Trophoblast cell (in vitro differentiated cells and primary cell): ENCODE measurements around the gene TNNT2.

Experiments
- DNase-seq, 2 donors: peaks; one replicate each; pipeline ENCODE4 v3.0.0-alpha.2; 2016
- H2AFZ ChIP-seq: 2 replicates; pipeline ENCODE4 v1.6.1; 2013; ENCODE audit warnings: low read length, moderate library complexity, mild to moderate bottlenecking; ENCODE audit not compliant: insufficient read depth, poor library complexity
- H2AK5ac ChIP-seq: 2 replicates; pipeline ENCODE4 v1.6.1; 2013; ENCODE audit warnings: mild to moderate bottlenecking, low read length
- H2BK120ac ChIP-seq: 2 replicates; pipeline ENCODE4 v1.6.1; 2013; ENCODE audit warnings: low read length, mild to moderate bottlenecking, moderate library complexity; ENCODE audit not compliant: insufficient read depth, poor library complexity
- H2BK12ac ChIP-seq: 2 replicates; pipeline ENCODE4 v1.6.1; 2013; ENCODE audit warnings: mild to moderate bottlenecking, low read length, moderate library complexity
- H2BK5ac ChIP-seq: 2 replicates; pipeline ENCODE4 v1.6.1; 2013; ENCODE audit warnings: low read length, low read depth, moderate library complexity, mild to moderate bottlenecking; ENCODE audit not compliant: poor library complexity
- H3K14ac ChIP-seq: 2 replicates; pipeline ENCODE4 v1.6.1; 2013; ENCODE audit warnings: mild to moderate bottlenecking, low read length
- H3K18ac ChIP-seq: 2 replicates; pipeline ENCODE4 v1.6.1; 2013; ENCODE audit warnings: mild to moderate bottlenecking, low read length
- H3K23ac ChIP-seq: 2 replicates; pipeline ENCODE4 v1.6.1; 2013; ENCODE audit warnings: low read length
- H3K27ac ChIP-seq: 2 replicates; pipeline ENCODE4 v1.5.1; 2013; ENCODE audit warnings: low read depth, mild to moderate bottlenecking, inconsistent platforms, low read length, moderate library complexity
- H3K27me3 ChIP-seq: 2 replicates; pipeline ENCODE4 v1.6.1; 2013; ENCODE audit warnings: inconsistent platforms, mild to moderate bottlenecking, low read length, moderate library complexity; ENCODE audit not compliant: insufficient read depth
- H3K36me3 ChIP-seq, 2 experiments: 1 replicate in 1 of 2; 2 replicates in 1 of 2; pipeline ENCODE4 v1.6.1; 2013; ENCODE audit warnings: low read length in 2 of 2, mild to moderate bottlenecking in 2 of 2, moderate library complexity in 1 of 2; ENCODE audit not compliant: insufficient read depth in 2 of 2, control insufficient read depth in 1 of 2
- H3K4ac ChIP-seq: 2 replicates; pipeline ENCODE4 v1.6.1; 2013; ENCODE audit warnings: low read depth, mild to moderate bottlenecking, low read length, moderate library complexity
- H3K4me1 ChIP-seq, 2 experiments: 1 replicate in 1 of 2; 2 replicates in 1 of 2; pipeline ENCODE4 v1.6.1; 2013; ENCODE audit warnings: low read length in 2 of 2, mild to moderate bottlenecking in 2 of 2, moderate library complexity in 1 of 2; ENCODE audit not compliant: insufficient read depth in 2 of 2, control insufficient read depth in 1 of 2
- H3K4me2 ChIP-seq: 2 replicates; pipeline ENCODE4 v1.6.1; 2013; ENCODE audit warnings: inconsistent platforms, mild to moderate bottlenecking, low read length, moderate library complexity
- H3K4me3 ChIP-seq: 2 replicates; pipeline ENCODE4 v1.5.1; 2013; ENCODE audit warnings: mild to moderate bottlenecking, low read depth, low read length, inconsistent platforms
- H3K79me1 ChIP-seq: one replicate; pipeline ENCODE4 v1.6.1; 2013; ENCODE audit warnings: low read length
- H3K79me2 ChIP-seq: 2 replicates; pipeline ENCODE4 v1.6.1; 2013; ENCODE audit warnings: low read length, mild to moderate bottlenecking; ENCODE audit not compliant: control insufficient read depth, insufficient read depth, poor library complexity
- H3K9ac ChIP-seq: 2 replicates; pipeline ENCODE4 v1.6.1; 2013; ENCODE audit warnings: mild to moderate bottlenecking, low read length
- H3K9me3 ChIP-seq: 2 replicates; pipeline ENCODE4 v1.6.1; 2013; ENCODE audit warnings: low read depth, mild to moderate bottlenecking, control low read depth, inconsistent platforms, low read length; ENCODE audit not compliant: insufficient read depth
- H4K12ac ChIP-seq: 2 replicates; pipeline ENCODE4 v1.6.1; 2013; ENCODE audit warnings: low read depth, mild to moderate bottlenecking, low read length, moderate library complexity
- H4K8ac ChIP-seq: 2 replicates; pipeline ENCODE4 v1.6.1; 2013; ENCODE audit warnings: low read depth, mild to moderate bottlenecking, low read length, moderate library complexity
- H4K91ac ChIP-seq: one replicate; pipeline ENCODE4 v1.6.1; 2013; ENCODE audit warnings: low read depth, mild to moderate bottlenecking, low read length, moderate library complexity
- WGBS: extraction: QIAGEN DNeasy Blood & Tissue Kit; methylation state at CpG from one replicate; pipeline ENCODE4 v1.1.7; 2013; ENCODE audit warnings: missing lambda C conversion rate; ENCODE audit not compliant: insufficient read length, insufficient coverage; ENCODE audit errors: extremely low coverage; 5-methylcytosine and 5-hydroxymethylcytosine counted together

Gene TNNT2

DNA sequence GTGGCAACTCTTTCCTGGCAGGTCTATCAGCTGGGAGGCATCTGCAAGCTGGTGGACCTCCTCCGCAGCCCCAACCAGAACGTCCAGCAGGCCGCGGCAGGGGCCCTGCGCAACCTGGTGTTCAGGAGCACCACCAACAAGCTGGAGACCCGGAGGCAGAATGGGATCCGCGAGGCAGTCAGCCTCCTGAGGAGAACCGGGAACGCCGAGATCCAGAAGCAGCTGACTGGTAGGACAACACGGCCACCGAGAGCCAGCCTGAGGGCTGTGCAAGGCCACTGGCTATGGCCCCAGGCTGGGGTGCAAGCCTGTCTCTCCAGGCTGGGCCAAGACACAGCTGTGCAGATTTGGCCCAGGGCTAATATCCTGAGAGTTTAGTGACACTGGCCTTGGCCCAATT is 59.9 kb downstream of the TNNT2 start:
- Histone ChIP-seq H4K8ac (no peak overlapping the region), H3K4me2 (no peak overlapping the region), H2BK120ac (no peak overlapping the region), H3K36me3 (no peaks in the 10 kb centered on the region), H3K4me3 (no peak overlapping the region), H3K4me1 (no peaks in the 10 kb centered on the region), H3K9me3 (peaks cover 2% of the 10 kb centered on the region), H4K91ac (no peak overlapping the region), H3K27me3 (no peaks in the 10 kb centered on the region), H3K23ac (no peak overlapping the region), H2AFZ (no peak overlapping the region), H3K18ac (no peak overlapping the region), H2BK5ac (no peak overlapping the region), H2AK5ac (no peak overlapping the region), H3K4ac (no peak overlapping the region), H3K14ac (no peak overlapping the region), H3K27ac (no peak overlapping the region), H2BK12ac (no peak overlapping the region), H4K12ac (no peak overlapping the region), H3K79me1 (no peaks in the 10 kb centered on the region), H3K79me2 (no peaks in the 10 kb centered on the region), H3K9ac (no peak overlapping the region)
- no peak for DNase-seq
- WGBS = no CpG with 5 or more reads among the region's 13 CpGs

DNA sequence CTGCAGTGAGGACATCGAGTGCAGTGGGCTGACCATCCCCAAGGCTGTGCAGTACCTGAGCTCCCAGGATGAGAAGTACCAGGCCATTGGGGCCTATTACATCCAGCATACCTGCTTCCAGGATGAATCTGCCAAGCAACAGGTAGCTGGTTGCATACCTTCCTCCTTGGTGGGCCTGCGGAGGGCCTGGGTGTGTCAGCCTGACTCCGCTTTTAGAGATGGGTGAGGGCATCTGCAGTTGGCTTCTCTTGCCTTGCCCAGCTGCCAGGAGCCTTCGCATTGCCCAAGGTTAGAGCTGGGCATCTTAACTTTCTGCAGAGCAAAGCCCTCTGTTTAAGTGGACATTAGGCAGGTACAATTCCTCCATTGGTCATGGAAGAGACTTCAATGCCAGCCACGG is 60.9 kb downstream of the TNNT2 start:
- H3K36me3 ChIP-seq = no peaks in the 10 kb centered on the region
- no peak overlapping the region for H3K4me2 ChIP-seq
- H3K9me3 ChIP-seq = peaks cover 2% of the 10 kb centered on the region
- H3K4me3 ChIP-seq = no peak overlapping the region
- no peak overlapping the region for H3K4ac ChIP-seq
- H3K4me1 ChIP-seq = no peaks in the 10 kb centered on the region
- H3K79me1 ChIP-seq = no peaks in the 10 kb centered on the region
- H4K91ac ChIP-seq = no peak overlapping the region
- H2AFZ ChIP-seq = no peak overlapping the region
- no peak overlapping the region for H3K14ac ChIP-seq
- WGBS = no CpG with 5 or more reads among the region's 5 CpGs
- no peak overlapping the region for H3K18ac ChIP-seq
- no peak overlapping the region for H2BK12ac ChIP-seq
- DNase-seq = no peak
- no peak overlapping the region for H2BK5ac ChIP-seq
- H3K27me3 ChIP-seq = no peaks in the 10 kb centered on the region
- no peak overlapping the region for H4K12ac ChIP-seq
- H3K79me2 ChIP-seq = no peaks in the 10 kb centered on the region
- H3K9ac ChIP-seq = peak overlapping the region; percentile 25
- H2AK5ac ChIP-seq = no peak overlapping the region
- no peak overlapping the region for H2BK120ac ChIP-seq
- no peak overlapping the region for H4K8ac ChIP-seq
- no peak overlapping the region for H3K23ac ChIP-seq
- H3K27ac ChIP-seq = no peak overlapping the region

DNA sequence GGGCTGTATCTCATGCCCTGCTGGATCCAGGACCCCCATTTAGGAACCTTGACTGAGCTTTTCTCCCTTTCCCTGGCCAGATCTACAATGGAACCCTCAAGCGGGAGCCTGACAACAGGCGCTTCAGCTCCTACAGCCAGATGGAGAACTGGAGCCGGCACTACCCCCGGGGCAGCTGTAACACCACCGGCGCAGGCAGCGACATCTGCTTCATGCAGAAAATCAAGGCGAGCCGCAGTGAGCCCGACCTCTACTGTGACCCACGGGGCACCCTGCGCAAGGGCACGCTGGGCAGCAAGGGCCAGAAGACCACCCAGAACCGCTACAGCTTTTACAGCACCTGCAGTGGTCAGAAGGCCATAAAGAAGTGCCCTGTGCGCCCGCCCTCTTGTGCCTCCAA is 64.4 kb downstream of the TNNT2 start:
- no peak overlapping the region for H2BK120ac ChIP-seq
- H3K9me3 ChIP-seq = peaks cover 2% of the 10 kb centered on the region
- H3K4ac ChIP-seq = no peak overlapping the region
- H3K4me1 ChIP-seq = peaks cover 21 to 26% of the 10 kb centered on the region in 2 experiments
- DNase-seq = no peak
- H4K8ac ChIP-seq = no peak overlapping the region
- H3K79me1 ChIP-seq = peaks cover 16% of the 10 kb centered on the region
- H2AK5ac ChIP-seq = no peak overlapping the region
- no peak overlapping the region for H4K12ac ChIP-seq
- H3K4me2 ChIP-seq = no peak overlapping the region
- no peaks in the 10 kb centered on the region for H3K79me2 ChIP-seq
- no peak overlapping the region for H4K91ac ChIP-seq
- no CpG with 5 or more reads among the region's 16 CpGs for WGBS
- H2AFZ ChIP-seq = no peak overlapping the region
- no peak overlapping the region for H3K9ac ChIP-seq
- no peaks in the 10 kb centered on the region for H3K27me3 ChIP-seq
- no peaks in the 10 kb centered on the region for H3K36me3 ChIP-seq
- H2BK12ac ChIP-seq = no peak overlapping the region
- no peak overlapping the region for H3K18ac ChIP-seq
- no peak overlapping the region for H3K27ac ChIP-seq
- no peak overlapping the region for H3K23ac ChIP-seq
- no peak overlapping the region for H3K4me3 ChIP-seq
- H3K14ac ChIP-seq = no peak overlapping the region
- no peak overlapping the region for H2BK5ac ChIP-seq

DNA sequence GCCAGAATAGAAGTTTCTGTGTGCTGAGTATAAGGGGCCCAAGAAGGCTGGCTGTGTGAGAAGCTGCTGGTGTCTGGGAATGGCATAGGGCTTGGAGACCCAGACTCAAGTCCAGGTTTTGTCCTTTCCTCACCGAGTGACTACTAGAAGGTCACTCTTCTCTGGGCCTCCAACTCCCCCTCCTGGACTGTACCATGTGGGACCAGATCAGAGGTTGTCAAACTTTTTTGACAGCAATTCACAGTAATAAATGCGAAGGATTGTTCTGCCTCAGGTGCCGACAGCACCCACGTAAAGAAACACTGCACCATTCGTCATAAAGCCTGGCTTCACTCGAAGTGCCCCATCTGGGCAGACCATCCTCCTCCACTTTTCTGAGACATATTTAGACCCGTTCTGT is 65.2 kb downstream of the TNNT2 start:
- Histone ChIP-seq H3K79me1 (peaks cover 17% of the 10 kb centered on the region), H3K4me2 (no peak overlapping the region), H3K4me3 (no peak overlapping the region), H2BK12ac (no peak overlapping the region), H3K4me1 (peaks cover 29 to 33% of the 10 kb centered on the region in 2 experiments), H2BK5ac (no peak overlapping the region), H4K91ac (no peak overlapping the region), H3K9ac (no peak overlapping the region), H2AK5ac (no peak overlapping the region), H2BK120ac (no peak overlapping the region), H3K9me3 (peaks cover 3% of the 10 kb centered on the region), H4K12ac (no peak overlapping the region), H3K4ac (no peak overlapping the region), H3K27ac (no peak overlapping the region), H3K36me3 (no peaks in the 10 kb centered on the region), H3K14ac (no peak overlapping the region), H2AFZ (no peak overlapping the region), H3K23ac (no peak overlapping the region), H4K8ac (no peak overlapping the region), H3K27me3 (no peaks in the 10 kb centered on the region), H3K18ac (no peak overlapping the region), H3K79me2 (no peaks in the 10 kb centered on the region)
- no CpG with 5 or more reads among the region's 7 CpGs for WGBS
- DNase-seq = peak in 1 of 2 donors; percentile 34
